ENCODE measurements around the gene GABRP.

GRCh38 chr5:170783498-170784247 is at the start of gene GABRP:
- TF ChIP-seq MAX (IDR thresholded peaks at IDR 0.05; ENCODE audit: low read depth) (no peak), IRF3 (IDR thresholded peaks at IDR 0.05; ENCODE audit: low read depth, low read length) (no peak), TAF1 (IDR thresholded peaks at IDR 0.05; ENCODE audit: borderline replicate concordance, low read depth, low read length) (no peak), CTCF (IDR thresholded peaks at IDR 0.05) (no peak), POLR2AphosphoS5 (IDR thresholded peaks at IDR 0.05; ENCODE audit: low read depth, low read length) (no peak), TCF12 (IDR thresholded peaks at IDR 0.05) (no peak), EP300 (IDR thresholded peaks at IDR 0.05; ENCODE audit: borderline replicate concordance in 1 of 2, low read depth in 1 of 2, low read length in 1 of 2) (no peak)

All from SK-N-SH (cell line).